Thyroid gland (tissue), 4 donors: ENCODE measurements around the gene NEMP1.

ENCODE experiments used
- CTCF ChIP-seq, 6 experiments: fragments of 200-600 bp in 3 of 6; fragments of 450-650 bp in 3 of 6; sonication (generic) in 3 of 6; IDR thresholded peaks; one replicate each; pipeline ENCODE4 v1.5.1; 2016 to 2019; ENCODE audit warnings: antibody characterized with exemption in 6 of 6, mild to moderate bottlenecking in 2 of 6, inconsistent platforms in 1 of 6, moderate library complexity in 1 of 6
- POLR2A ChIP-seq, 2 donors: fragments of 450-650 bp; IDR thresholded peaks; one replicate each; pipeline ENCODE4 v1.6.1; 2017; ENCODE audit warnings: antibody characterized with exemption in 2 of 2, mild to moderate bottlenecking in 2 of 2, moderate library complexity in 1 of 2

GRCh38 chr12:57106021-57106708 is 27.6 kb upstream of the NEMP1 start:
- TF ChIP-seq CTCF (IDR thresholded peaks at IDR 0.05) (no peak), POLR2A (IDR thresholded peaks at IDR 0.05) (no peak)
